NCI-H1930 (cell line): ENCODE results near the gene SRP72.
A peak's percentile ranks its signal among the peaks of the same experiment; 100 is the strongest.
"Not testable (repeated sequence)": the region's sequence is repeated elsewhere in the genome, so short reads cannot be mapped to it uniquely, and the experiment has no call there.

Experiments
- DNase-seq, 2 experiments: peaks; one replicate each; lab custom pipeline; 2025; lab: John Stamatoyannopoulos, UW

Gene SRP72

DNA sequence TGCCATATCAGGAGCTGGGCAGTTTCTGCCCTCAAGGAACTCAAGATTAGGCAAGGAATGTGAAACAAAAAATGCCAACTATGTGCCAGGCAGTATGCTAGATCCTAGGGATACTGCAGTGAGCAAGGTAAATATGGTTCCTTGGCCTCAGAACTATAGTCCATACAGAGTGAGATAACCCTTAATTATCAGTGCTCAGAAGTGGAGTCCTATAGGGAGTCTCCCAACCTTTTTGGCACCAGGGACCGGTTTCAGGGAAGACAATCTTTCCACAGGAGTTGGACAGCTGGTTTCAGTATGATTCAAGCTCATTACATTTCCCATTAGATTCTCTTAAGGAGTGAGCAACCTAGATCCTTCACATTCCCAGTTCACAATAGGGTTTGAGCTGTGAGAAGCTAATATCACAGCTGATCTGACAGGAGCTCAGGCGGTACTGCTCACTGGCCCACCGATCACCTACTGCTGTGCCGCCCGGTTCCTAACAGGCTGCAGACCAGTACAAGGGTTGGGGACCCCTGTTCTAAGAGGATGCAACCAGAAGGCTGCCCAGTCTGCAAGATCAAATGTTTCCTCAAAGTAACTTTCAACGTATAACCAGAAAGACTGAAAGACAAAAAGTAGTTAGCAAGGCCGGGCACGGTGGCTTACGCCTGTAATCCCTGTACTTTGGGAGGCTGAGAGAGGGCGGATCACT is 1.7 kb upstream of the SRP72 start:
- DNase-seq: no peak

DNA sequence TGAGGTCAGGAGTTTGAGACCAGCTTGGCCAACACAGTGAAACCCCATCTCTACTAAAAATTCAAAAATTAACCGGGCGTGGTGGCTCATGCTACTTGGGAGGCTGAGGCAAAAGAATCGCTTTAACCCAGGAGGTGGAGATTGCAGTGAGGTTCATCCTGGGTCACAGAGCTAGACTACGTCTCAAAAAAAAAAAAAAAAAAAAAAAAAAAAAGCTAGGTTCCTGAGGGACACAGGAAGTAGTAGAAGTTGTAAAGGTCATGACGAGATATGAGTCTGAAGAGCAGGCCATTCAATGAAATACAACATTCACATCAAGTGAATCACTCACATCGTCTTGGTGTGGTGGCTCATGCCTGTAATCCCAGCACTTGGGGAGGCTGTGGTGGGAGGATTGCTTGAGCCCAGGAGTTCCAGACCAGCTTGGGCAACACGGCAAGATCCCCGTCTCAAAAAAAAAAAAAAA is 1.1 kb upstream of the SRP72 start:
- not testable (repeated sequence) for DNase-seq

- DNase-seq: no peak
Observed at GRCh38 chr4:56466910-56467283, 520 bp upstream of the SRP72 start.

GRCh38 chr4:56468097-56468422 is 643 bp downstream of the SRP72 start:
- no peak for DNase-seq

- no peak for DNase-seq
Observed at GRCh38 chr4:56469489-56470210, 2.2 kb downstream of the SRP72 start.

- DNase-seq: no peak
Observed at GRCh38 chr4:56475917-56476316, 8.5 kb downstream of the SRP72 start.

- DNase-seq: no peak
Observed at GRCh38 chr4:56477192-56477702, 9.8 kb downstream of the SRP72 start.

- no peak for DNase-seq
Observed at GRCh38 chr4:56480691-56481090, 13.3 kb downstream of the SRP72 start.

- no peak for DNase-seq
Observed at GRCh38 chr4:56496241-56496640, 28.8 kb downstream of the SRP72 start.

DNA sequence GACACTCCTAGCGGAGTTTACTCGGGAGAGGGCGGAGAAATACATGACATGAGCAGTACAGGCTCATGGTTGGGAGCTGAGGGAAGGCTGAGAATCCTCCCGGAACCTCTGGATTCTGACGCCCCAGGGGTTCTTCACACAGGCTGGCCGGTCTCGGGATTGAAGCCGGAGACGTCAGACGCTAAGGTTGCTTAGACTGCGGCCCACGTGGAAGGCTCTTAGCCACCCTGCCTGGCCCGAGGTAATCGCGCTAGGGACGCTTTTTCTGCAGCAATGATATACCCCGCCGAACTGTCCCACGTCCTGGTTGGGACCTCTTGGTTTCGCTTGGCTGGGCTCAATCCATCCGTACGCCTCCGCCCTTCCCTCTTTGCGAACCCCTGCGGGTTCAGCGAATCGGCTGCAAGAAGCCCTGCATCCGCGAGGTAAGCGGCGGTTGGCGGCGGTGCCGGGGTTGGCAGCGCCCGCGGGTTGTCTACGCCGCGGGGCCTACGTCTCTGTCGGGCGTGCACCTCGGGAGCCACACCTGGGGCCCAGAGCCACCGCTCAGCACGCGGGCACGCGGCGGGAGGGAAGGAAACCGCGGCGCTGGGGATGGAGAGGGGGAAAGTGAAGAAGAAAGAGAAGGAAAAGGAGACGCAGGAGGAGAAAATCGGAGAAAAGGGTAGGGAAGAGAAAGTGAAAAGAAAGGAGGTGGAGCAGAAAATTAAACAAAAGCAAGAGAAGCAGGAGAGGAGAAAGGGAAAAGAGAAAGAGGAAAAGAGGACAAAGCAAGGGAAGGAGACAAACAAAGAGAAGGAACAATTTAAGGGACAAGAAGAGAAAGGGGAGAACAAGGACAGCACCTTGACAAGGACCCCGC is 38.1 kb downstream of the SRP72 start, which contains the start of gene ARL9:
Gene ARL9, plus strand, starts transcription at position 523 of the 862 bp plus-strand sequence. Its CDS starts 72 bp downstream, at position 595.
- DNase-seq: no peak

- DNase-seq: no peak
Observed at GRCh38 chr4:56511098-56511497, 43.7 kb downstream of the SRP72 start.

GRCh38 chr4:56512166-56512565 is 44.7 kb downstream of the SRP72 start:
- no peak for DNase-seq

GRCh38 chr4:56513517-56513916 is 46.1 kb downstream of the SRP72 start:
- no peak for DNase-seq

GRCh38 chr4:56530269-56531148 is 63.1 kb downstream of the SRP72 start:
- peak; percentile 49 to 56 for DNase-seq

GRCh38 chr4:56531149-56531770 is 63.8 kb downstream of the SRP72 start:
- no peak for DNase-seq

GRCh38 chr4:56531823-56532222 is 64.4 kb downstream of the SRP72 start:
- DNase-seq: no peak

- no peak for DNase-seq
Observed at GRCh38 chr4:56532239-56532638, 64.8 kb downstream of the SRP72 start.

DNA sequence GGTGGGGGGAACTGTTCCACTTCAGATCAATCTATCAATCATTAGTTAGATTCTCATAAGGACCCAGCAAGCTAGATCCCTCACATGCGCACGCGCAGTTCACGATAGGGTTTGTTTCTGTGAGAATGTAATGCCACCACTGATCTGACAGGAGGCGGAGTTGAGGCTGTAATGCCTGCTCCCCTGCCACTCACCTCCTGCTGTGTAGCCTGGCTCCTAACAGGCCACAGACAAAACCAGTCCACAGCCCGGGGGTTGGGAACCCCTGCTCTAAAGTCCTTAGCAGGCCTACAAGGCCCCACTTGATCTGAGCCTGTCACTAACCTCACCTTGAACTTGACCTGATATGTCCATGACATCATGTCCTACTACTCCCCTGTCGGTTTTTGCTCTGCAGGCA is 68.5 kb downstream of the SRP72 start:
- no peak for DNase-seq

GRCh38 chr4:56537147-56537546 is 69.7 kb downstream of the SRP72 start:
- DNase-seq: no peak

GRCh38 chr4:56540826-56541225 is 73.4 kb downstream of the SRP72 start:
- no peak for DNase-seq

GRCh38 chr4:56544573-56545131 is 77.2 kb downstream of the SRP72 start:
- DNase-seq: peak; percentile 64 to 82
